SKM-1 treated with dmso at 0.1 percent for 144 hours (cell line): ENCODE results near the gene APPL1.

Experiments
- DNase-seq: peaks from one replicate; lab custom pipeline; 2025; ENCODE audit not compliant: unreplicated experiment; lab: John Stamatoyannopoulos, UW

Gene APPL1, protein sequence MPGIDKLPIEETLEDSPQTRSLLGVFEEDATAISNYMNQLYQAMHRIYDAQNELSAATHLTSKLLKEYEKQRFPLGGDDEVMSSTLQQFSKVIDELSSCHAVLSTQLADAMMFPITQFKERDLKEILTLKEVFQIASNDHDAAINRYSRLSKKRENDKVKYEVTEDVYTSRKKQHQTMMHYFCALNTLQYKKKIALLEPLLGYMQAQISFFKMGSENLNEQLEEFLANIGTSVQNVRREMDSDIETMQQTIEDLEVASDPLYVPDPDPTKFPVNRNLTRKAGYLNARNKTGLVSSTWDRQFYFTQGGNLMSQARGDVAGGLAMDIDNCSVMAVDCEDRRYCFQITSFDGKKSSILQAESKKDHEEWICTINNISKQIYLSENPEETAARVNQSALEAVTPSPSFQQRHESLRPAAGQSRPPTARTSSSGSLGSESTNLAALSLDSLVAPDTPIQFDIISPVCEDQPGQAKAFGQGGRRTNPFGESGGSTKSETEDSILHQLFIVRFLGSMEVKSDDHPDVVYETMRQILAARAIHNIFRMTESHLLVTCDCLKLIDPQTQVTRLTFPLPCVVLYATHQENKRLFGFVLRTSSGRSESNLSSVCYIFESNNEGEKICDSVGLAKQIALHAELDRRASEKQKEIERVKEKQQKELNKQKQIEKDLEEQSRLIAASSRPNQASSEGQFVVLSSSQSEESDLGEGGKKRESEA

DNA sequence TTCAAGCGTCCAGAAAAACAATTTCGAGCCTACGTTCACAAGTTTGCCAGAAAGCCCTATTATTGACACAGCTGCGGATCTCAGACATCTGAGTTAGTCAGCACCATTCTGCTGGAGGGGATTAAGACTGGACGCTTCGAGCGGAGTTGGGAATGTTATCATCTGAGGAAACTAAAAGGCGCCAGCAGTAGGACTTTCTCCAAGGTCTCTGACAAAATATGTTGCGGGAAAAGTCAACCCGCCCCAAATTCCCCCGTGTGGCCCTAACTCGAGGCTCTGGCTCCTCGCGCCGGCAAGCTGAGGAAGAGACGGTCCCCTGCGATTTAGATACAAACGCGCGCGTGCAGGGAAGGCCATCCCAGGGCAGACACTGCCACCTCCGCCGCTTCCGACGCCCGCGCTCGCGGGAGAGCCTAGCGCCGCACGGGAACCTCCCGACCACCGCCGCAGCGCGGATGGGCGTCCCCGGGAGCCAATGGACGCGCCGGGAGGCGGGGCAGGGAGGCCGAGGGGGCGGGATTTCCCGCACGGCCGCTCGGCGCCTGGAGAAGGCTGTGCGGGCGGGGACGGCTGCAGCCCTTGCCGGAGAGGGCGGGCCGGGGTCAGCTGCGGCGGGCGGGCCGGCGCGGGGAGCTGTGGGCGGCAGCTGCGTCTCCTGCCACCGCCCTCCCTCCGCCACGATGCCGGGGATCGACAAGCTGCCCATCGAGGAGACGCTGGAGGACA lies at the start of gene APPL1:
Gene APPL1 (plus strand): TSS at position 526 of the 726 bp plus-strand sequence. CDS start 155 bp downstream, at position 681.
- peak; percentile 88 for DNase-seq

DNA sequence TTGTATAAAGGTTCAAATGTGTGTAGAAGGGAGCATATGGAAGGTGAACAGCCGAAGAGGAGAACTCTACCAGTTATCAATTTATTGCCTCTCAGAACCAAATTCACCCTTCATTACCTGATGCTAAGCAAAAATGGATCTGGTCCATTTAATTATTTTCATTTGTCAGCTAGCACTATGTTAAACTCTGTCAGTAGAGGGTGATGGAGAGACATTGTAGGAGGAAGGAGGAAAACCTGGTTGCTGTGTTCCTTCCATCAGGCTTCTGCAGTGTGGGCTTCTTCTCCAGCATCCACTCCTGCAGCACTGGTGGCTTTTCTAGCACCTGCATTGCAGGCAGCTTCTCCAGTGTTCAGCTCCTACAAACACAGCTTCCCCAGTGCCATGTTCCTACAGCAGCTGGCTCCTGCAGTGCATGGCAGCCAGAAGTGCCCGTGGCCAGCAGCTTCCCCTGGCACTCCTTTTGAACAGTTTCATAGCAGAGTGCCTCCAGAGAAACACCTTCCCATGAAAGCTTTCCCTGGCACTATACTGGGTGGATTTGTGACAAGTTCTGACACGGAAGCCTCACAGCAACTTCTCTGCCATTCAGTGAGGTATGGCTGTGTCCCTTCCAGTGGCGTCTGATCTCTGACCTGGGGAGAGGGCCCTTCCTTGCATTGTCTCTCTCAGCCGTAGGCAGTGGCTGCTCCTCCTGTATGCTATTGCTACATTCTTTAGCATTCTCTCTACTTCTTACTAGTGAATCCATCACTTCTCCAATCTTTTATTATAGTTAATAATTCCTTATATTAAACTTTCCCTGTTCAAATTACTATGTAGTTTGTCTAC lies 47.7 kb upstream of the APPL1 start:
- DNase-seq, result peak; percentile 20

DNA sequence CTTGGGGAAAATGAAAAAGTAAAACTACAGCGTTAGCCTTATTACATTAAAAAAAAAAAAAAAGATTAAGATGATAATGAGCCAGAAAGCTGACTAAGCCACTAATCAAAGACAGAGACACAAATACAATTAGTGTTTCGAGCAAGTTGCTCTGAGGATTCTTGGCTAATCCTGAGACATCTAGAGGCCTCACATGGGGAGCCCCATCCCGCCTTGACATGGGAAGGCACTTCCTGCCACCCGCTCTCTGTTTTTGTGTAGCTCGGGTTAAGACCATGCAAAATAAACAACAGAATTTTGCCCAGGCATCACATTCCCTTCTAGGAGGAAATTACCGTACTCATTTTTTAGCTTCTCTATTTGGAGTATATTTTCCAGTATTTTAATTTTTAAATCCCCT lies 43.0 kb upstream of the APPL1 start:
- no peak for DNase-seq

DNA sequence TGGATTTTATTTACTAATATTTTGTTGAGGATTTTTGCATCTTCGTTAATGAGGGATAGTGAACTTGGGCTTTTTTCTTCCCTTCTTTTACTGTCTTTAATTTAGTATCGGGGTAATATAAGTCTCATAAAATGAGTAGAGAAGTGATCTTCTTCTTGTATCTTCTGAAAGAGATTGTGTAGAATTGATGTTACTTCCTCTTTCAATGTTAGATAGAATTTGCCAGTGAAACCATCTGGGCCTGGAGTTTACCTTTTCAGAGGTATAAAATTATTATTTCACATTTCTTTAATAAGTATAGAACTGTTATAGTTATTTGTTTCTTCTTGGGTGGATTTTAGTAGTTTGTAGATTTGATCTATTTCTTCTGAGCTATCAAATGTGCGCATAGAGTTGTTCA lies 35.5 kb upstream of the APPL1 start:
- no peak for DNase-seq

- no peak for DNase-seq
Observed at GRCh38 chr3:57194641-57195040, 32.9 kb upstream of the APPL1 start.

GRCh38 chr3:57199895-57200297 lies 27.6 kb upstream of the APPL1 start, which contains the start of gene HESX1:
Gene HESX1, minus strand, starts transcription at chr3:57199978. Its CDS starts 60 bp downstream, at chr3:57199918.
- no peak for DNase-seq

DNA sequence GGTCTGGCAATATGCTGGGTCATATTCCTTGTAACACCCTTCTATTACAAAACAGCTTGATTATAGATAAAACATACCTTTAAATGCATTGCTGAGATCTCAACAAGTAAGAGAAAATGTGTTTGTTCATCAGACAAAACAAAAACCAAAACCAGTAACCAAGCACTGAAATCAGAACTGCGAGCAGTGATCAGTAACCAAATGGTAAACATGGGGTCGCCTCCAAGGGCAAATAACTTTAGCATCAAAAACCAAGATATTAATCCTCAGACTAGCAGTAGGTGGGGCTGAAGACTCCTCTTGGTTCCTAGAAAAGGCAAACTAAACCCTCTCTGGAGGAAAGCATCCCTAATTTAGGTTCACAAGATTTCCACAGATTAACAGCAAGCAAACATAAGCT lies 21.1 kb upstream of the APPL1 start:
- no peak for DNase-seq

DNA sequence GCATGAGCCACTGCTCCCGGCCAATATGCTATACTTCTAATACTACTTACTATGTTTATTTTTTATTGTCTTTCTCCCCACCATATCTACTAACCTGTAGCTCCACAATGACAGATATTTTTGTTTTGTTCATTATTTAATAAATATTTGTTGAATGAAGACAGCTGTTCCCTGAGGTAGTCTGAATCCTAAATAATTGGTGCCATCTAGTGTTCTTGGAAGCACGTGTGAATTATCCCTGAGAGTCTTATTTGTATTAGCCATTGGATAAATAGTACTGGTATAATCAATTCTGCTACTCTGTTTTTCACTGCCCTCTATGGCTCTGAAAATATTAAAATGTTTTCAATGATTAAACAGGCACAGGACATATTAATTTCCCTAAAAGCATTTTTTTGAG lies 5.6 kb upstream of the APPL1 start:
- no peak for DNase-seq

DNA sequence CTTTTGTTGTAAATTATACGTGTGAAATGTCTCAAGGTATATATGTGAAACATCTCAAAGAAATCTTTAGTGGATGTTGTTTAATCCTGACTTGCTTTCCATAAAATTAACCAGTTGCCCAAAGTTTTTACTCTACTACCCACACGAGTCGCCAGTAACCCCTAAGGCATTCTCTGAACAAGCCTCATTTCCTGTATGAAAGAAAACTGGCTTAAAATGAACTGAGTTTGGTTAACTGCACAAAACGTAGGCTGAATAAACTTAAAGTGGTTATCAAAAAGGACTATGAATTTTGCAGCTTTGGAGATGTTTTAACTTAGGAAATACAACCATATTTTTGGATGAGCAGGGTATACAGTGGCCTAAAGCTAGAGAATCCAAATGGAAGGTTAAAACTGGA lies 2.7 kb upstream of the APPL1 start:
- no peak for DNase-seq

DNA sequence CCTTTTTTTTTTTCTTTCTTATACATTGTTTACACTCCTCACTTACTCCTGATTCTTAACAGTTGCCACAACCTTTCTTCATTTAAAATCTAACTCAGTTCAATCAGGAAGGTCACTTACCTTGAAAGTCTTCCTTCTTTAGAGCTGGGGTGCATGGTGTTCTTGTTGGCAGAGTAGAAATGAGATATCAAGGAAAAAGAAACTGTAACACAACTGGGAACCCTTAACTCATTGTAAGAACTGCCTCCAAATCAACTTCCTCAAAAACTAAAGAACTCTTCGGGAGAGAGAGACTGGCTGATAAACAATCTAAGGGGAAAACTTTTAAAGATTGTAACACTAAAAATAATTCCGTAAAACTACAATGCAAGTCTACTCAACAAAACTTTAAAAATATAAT lies 1.4 kb upstream of the APPL1 start:
- peak; percentile 41 for DNase-seq

DNA sequence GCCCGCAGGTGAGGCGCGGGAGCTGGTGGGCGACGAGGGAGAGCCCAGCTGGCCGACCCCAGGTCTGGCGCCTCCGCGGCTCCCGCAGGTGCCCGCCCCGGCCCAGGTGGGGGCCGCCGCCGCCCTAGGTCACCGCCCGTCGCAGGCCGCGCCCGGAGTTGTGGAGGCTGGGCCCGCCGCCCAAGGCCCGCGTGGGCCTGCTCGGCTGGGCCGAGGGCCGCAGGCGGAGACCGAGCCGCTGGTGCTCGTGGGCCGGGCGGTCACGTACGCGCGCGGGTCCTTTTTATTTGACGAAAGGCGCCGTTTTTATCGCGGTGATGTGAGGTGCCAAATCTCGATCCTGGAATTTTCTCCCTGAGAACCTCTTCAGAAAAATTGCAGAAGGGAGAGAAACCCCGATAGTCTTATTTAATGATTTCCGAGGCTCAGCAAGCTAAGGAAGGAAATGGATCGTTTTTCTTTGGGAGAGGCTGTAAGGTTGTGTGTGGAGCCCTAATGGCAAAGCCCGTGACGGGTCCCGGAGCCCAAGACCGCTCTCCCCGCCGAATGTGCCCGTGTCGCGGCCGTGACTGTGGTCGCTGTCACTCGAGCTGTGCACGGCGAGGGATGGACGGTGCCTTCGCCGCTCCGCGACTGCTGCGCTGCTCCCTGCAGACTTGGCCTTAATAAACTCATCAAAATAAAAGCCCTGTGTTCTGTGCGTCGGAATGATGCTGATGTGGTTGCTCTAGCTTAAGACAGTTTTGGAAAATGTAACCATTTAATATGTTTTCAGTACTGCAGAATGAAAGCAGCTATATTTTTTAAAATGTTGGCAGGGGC lies 612 bp downstream of the APPL1 start:
- DNase-seq, result no peak

- no peak for DNase-seq
Observed at GRCh38 chr3:57230006-57230405, 2.5 kb downstream of the APPL1 start.

DNA sequence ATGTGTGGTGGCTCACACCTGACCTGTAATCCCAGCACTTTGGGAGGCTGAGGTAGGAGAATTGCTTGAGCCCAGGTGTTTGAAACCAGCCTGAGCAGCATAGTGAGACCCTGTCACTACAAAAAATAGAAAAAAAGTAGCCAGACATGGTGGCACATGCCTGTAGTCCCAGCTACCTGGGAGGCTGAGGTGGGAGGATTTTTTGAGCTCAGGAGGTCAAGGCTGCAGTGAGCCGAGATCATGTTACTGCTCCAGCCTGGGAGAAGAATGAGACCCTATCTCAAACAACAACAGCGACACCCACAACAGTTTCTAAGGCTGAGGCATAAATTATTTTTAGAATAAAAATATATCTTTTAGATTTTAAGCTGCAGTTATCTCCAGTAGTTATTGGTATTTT lies 6.3 kb downstream of the APPL1 start:
- no peak for DNase-seq

DNA sequence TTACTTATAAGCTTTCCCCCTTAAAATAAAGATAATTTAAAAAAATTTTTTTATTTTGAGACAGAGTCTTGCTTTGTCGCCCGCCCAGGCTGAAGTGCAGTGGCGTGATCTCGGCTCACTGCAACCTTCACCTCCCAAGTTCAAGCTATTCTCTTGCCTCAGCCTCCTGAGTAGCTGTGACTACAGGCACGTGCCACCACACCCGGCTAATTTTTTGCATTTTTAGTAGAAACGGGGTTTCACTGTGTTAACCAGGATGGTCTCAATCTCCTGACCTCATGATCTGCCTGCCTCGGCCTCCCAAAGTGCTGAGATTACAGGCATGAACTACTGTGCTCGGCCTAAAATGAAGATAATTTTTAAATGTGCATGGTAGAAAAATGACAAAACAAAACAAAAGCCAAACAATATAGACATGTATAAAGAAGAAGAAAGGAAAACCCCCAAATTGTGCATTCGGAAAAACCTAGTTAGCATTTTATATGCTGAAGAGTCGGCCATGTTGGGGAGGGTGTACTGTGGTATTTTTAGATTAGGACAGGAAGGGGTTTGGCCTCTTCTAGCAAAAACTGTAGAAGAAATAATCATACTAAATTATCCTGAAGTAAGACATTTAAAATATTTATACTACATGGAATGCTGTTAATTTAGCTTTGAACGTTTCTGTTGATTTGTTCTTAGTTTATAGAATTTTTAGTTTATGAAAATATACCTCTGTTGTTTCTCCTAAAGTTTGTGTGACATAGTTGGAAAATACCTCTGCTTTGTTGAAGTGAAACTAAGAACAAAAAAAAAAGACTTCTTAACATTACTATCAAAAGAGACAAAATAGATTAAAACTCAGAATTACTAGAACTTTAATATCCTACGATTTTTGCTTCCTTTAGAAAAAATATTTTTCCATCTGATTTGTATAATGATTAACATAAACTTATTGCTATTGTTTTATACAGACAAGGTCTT lies 7.4 kb downstream of the APPL1 start:
- DNase-seq, result no peak

- no peak for DNase-seq
Observed at GRCh38 chr3:57244946-57245345, 17.4 kb downstream of the APPL1 start.

DNA sequence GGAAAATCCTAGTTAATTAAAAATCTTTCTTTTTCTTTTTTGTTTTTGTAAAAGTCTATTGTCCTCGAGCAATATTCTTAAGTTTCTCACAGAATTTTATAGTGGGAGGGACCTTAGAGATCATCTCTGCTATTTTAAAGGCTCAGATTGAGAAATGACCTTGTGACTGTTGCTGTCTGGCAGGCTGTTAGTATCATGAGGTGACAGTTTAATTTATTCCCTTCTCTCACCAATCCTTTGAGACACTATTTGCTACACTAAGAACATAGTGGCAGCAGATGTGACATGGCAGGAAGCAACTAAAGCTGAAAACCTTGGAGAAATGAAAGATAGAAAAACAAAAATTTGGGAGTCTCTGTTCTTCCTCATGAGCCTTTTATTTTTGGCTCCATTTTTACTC lies 24.9 kb downstream of the APPL1 start:
- no peak for DNase-seq

- DNase-seq, result no peak
Observed at GRCh38 chr3:57256844-57257243, 29.3 kb downstream of the APPL1 start.

GRCh38 chr3:57257678-57258077 lies 30.1 kb downstream of the APPL1 start:
- no peak for DNase-seq

DNA sequence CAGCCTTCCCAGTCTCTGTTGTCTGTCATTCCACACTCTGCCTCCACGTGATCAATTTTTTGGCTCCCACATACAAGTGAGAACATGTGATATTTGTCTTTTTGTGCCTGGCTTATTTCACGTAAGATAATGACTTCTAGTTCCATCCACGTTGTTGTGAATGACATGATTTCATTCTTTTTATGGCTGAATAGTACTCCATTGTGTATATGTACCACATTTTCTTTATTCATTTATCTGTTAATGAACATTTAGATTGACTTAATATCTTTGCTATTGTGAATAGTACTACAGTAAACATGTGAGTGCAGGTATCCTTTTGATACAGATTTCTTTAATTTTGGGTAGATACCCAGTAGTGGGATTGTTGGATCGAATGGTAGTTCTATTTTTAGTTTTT lies 33.6 kb downstream of the APPL1 start:
- DNase-seq, result no peak
